COLO668 (cell line): Measurements from ENCODE around the gene HSPA6.
"Not testable (repeated sequence)": the region's sequence is repeated elsewhere in the genome, so short reads cannot be mapped to it uniquely, and the experiment has no call there.

Source experiments
- DNase-seq: peaks from one replicate; lab custom pipeline; 2025; ENCODE audit not compliant: unreplicated experiment; lab: John Stamatoyannopoulos, UW

The HSPA6 gene

GRCh38 chr1:161502641-161503393 is 21.5 kb upstream of the HSPA6 start:
- no peak for DNase-seq

- no peak for DNase-seq
Measured at GRCh38 chr1:161503394-161503748, 21.0 kb upstream of the HSPA6 start.

GRCh38 chr1:161505686-161506085 is 18.7 kb upstream of the HSPA6 start:
- DNase-seq: no peak

- no peak for DNase-seq
Measured at GRCh38 chr1:161506336-161507223, 17.8 kb upstream of the HSPA6 start.

GRCh38 chr1:161510477-161510876 is 13.9 kb upstream of the HSPA6 start:
- DNase-seq: no peak

GRCh38 chr1:161511018-161511755 is 13.2 kb upstream of the HSPA6 start:
- no peak for DNase-seq

- DNase-seq: no peak
Measured at GRCh38 chr1:161511756-161512060, 12.6 kb upstream of the HSPA6 start.

- DNase-seq: not testable (repeated sequence)
Measured at GRCh38 chr1:161512636-161513447, 11.5 kb upstream of the HSPA6 start.

GRCh38 chr1:161513448-161513780 is 10.9 kb upstream of the HSPA6 start:
- not testable (repeated sequence) for DNase-seq

- not testable (repeated sequence) for DNase-seq
Measured at GRCh38 chr1:161513953-161514352, 10.4 kb upstream of the HSPA6 start.

GRCh38 chr1:161523041-161523816 is 1.1 kb upstream of the HSPA6 start:
- not testable (repeated sequence) for DNase-seq

GRCh38 chr1:161524742-161525291 is 477 bp downstream of the HSPA6 start:
- DNase-seq: not testable (repeated sequence)

- DNase-seq: not testable (repeated sequence)
Measured at GRCh38 chr1:161525321-161525720, 981 bp downstream of the HSPA6 start.

GRCh38 chr1:161525918-161526317 is 1.6 kb downstream of the HSPA6 start:
- not testable (repeated sequence) for DNase-seq

- DNase-seq: not testable (repeated sequence)
Measured at GRCh38 chr1:161528550-161528949, 4.2 kb downstream of the HSPA6 start.

- DNase-seq: not testable (repeated sequence)
Measured at GRCh38 chr1:161529463-161530104, 5.2 kb downstream of the HSPA6 start.

GRCh38 chr1:161530158-161530557 is 5.8 kb downstream of the HSPA6 start:
- peak; percentile 53 for DNase-seq

GRCh38 chr1:161530671-161531641 is 6.6 kb downstream of the HSPA6 start:
- peak; percentile 85 for DNase-seq
